ENCODE data around the gene IL20.

Gene IL20

DNA sequence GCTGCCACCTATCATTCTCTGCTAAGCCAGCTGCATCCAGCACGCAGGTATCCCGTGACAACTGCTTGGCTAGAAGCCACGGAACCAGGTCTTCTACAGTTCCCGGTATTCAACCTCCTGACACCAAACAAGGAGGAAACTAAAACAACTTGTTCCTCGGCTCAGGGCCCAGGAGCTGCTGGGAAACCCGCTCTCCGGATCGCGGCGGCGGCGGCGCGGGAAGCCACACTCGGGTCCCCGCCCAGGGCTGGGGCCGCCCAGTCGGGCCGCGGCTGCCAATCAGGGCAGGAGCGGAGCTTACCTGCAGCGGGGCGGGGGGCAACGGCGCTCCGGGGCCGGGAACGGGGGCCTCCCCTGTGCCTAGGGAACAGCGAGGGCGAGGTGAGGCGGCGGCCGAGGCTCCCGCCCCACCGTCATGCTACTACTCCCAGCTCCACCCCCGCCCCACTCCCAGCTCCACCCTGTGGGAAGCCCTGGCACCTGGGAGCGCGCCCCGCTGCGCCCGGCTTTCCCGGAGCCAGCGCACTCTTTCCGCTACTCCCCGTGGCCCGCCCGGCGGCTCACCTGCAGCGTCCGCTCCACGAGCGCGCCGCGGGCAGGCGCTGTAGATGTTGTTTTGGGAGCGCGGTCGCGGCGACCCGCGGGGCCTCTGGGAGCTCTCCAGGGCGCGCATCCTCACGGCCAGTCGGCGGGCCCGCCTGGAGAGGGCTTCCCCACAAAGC lies 43.9 kb downstream of the IL20 start:
- no peak for TF ChIP-seq EZH2phosphoT487 (IDR thresholded peaks at IDR 0.05; ENCODE audit: low read length)
- TF ChIP-seq, protein P1, sequence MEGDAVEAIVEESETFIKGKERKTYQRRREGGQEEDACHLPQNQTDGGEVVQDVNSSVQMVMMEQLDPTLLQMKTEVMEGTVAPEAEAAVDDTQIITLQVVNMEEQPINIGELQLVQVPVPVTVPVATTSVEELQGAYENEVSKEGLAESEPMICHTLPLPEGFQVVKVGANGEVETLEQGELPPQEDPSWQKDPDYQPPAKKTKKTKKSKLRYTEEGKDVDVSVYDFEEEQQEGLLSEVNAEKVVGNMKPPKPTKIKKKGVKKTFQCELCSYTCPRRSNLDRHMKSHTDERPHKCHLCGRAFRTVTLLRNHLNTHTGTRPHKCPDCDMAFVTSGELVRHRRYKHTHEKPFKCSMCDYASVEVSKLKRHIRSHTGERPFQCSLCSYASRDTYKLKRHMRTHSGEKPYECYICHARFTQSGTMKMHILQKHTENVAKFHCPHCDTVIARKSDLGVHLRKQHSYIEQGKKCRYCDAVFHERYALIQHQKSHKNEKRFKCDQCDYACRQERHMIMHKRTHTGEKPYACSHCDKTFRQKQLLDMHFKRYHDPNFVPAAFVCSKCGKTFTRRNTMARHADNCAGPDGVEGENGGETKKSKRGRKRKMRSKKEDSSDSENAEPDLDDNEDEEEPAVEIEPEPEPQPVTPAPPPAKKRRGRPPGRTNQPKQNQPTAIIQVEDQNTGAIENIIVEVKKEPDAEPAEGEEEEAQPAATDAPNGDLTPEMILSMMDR (IDR thresholded peaks at IDR 0.05; ENCODE audit: low read length) = no peak
- no peak for TF ChIP-seq EZH2 (optimal IDR thresholded peaks at IDR 0.05; ENCODE audit: low read depth, low read length)
- H3K27ac ChIP-seq (ENCODE audit: low read length) = no peak overlapping the region
- H3F3A ChIP-seq (ENCODE audit: insufficient read depth, low read length) = peaks cover 9% of the 10 kb centered on the region
- H3K9me3 ChIP-seq (replicated peaks; ENCODE audit: insufficient read depth, low read length) = no peaks in the 10 kb centered on the region
- H3K36me3 ChIP-seq (replicated peaks; ENCODE audit: insufficient read depth, low read length) = peaks cover 8% of the 10 kb centered on the region; the same call in 1 of the 2 replicates
- no peak overlapping the region for H3K4me3 ChIP-seq (ENCODE audit: low read length)
- no peak overlapping the region for H2AFZ ChIP-seq (ENCODE audit: low read length)
- no peak overlapping the region for H3K9ac ChIP-seq (ENCODE audit: low read length)
- no peak for DNase-seq
- H3K9me2 ChIP-seq (replicated peaks; ENCODE audit: insufficient read depth, low read length) = no peaks in the 10 kb centered on the region
- no peak overlapping the region for H3K4me2 ChIP-seq (ENCODE audit: low read depth, low read length)
- peaks cover 20% of the 10 kb centered on the region for H3K79me2 ChIP-seq (ENCODE audit: low read length)
- peaks cover 8% of the 10 kb centered on the region for H3K4me1 ChIP-seq (ENCODE audit: low read length)
- H4K20me1 ChIP-seq (ENCODE audit: insufficient read depth, low read length) = no peaks in the 10 kb centered on the region
- no peaks in the 10 kb centered on the region for H3K27me3 ChIP-seq (replicated peaks; ENCODE audit: insufficient read depth, low read length)

DNA sequence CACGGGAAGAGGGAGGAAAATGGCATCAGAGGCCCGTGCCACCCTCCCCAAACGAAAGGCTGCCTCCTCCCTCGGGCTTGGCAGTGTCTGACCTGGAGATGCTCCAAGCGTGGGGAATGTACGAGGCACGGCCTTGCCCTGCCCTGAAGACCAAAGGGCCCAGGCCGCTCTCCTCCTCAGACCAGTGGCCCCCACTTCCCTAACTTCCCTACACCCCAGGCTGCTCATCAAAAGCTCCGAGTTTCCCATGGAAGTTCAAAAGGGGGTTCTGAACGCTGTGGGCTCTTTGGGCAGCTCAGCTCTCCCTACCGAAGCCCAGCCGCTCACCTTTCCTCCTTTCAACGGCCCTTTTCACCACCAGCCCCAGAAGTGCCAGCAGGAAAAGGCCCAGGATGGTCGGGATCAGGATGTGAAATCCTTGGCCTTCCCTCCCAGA lies 44.5 kb downstream of the IL20 start:
- Histone ChIP-seq H3K4me1 (ENCODE audit: low read length) (peaks cover 8% of the 10 kb centered on the region), H3K79me2 (ENCODE audit: low read length) (peaks cover 25% of the 10 kb centered on the region), H3K27me3 (replicated peaks; ENCODE audit: insufficient read depth, low read length) (no peaks in the 10 kb centered on the region), H3K4me3 (ENCODE audit: low read length) (no peak overlapping the region), H3K9me2 (replicated peaks; ENCODE audit: insufficient read depth, low read length) (no peaks in the 10 kb centered on the region), H3K9ac (ENCODE audit: low read length) (no peak overlapping the region), H3F3A (ENCODE audit: insufficient read depth, low read length) (peaks cover 9% of the 10 kb centered on the region), H3K4me2 (ENCODE audit: low read depth, low read length) (no peak overlapping the region), H2AFZ (ENCODE audit: low read length) (no peak overlapping the region), H3K27ac (ENCODE audit: low read length) (no peak overlapping the region), H4K20me1 (ENCODE audit: insufficient read depth, low read length) (no peaks in the 10 kb centered on the region), H3K9me3 (replicated peaks; ENCODE audit: insufficient read depth, low read length) (no peaks in the 10 kb centered on the region), H3K36me3 (replicated peaks; ENCODE audit: insufficient read depth, low read length) (peaks cover 5% of the 10 kb centered on the region; the same call in 1 of the 2 replicates)
- no peak for TF ChIP-seq EZH2phosphoT487 (IDR thresholded peaks at IDR 0.05; ENCODE audit: low read length)
- TF ChIP-seq EZH2 (optimal IDR thresholded peaks at IDR 0.05; ENCODE audit: low read depth, low read length) = no peak
- TF ChIP-seq, protein P1 (IDR thresholded peaks at IDR 0.05; ENCODE audit: low read length) = no peak
- DNase-seq = no peak

DNA sequence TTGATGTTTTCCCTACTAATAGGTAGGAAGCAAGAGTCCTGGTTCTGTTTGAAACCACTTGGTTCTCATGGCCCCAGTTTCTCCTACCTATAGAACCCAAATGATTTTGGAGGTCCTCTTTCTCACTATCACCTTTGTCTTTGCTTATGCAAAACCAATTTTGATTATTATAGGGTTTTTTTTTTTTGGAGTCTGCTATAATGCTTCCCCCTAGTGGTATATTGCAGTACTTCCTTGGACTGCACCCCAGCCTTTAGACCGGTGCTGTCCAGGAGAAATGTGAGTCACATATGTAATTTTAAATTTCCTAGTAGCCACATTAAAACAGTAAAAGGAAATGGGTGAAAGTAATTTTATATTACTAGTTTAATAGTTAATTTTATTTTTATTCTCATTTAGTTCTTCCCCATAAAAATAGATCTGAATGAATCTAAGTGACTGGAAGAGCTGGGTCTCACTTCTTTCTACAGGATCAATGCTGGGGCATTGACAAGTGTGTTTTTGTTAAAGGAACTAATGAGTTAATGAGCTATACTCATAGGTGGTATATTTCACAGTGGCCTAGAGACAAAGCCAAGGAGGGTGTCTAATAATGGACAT lies 45.7 kb downstream of the IL20 start:
- H3K4me1 ChIP-seq (ENCODE audit: low read length) = peaks cover 8% of the 10 kb centered on the region

More for the DNA sequence above, 45.7 kb downstream of the IL20 start:
- H2AFZ ChIP-seq (ENCODE audit: low read length) = no peak overlapping the region
- H3K4me2 ChIP-seq (ENCODE audit: low read depth, low read length) = no peak overlapping the region
- no peak overlapping the region for H3K9ac ChIP-seq (ENCODE audit: low read length)
- H3K9me2 ChIP-seq (replicated peaks; ENCODE audit: insufficient read depth, low read length) = no peaks in the 10 kb centered on the region
- H3K36me3 ChIP-seq (replicated peaks; ENCODE audit: insufficient read depth, low read length) = peaks cover 5% of the 10 kb centered on the region; the same call in 1 of the 2 replicates
- H3K79me2 ChIP-seq (ENCODE audit: low read length) = peaks cover 38% of the 10 kb centered on the region
- H3K27ac ChIP-seq (ENCODE audit: low read length) = no peak overlapping the region
- TF ChIP-seq, protein P1 (IDR thresholded peaks at IDR 0.05; ENCODE audit: low read length) = peak; percentile 92
- TF ChIP-seq EZH2 (optimal IDR thresholded peaks at IDR 0.05; ENCODE audit: low read depth, low read length) = no peak
- TF ChIP-seq EZH2phosphoT487 (IDR thresholded peaks at IDR 0.05; ENCODE audit: low read length) = no peak
- H3K9me3 ChIP-seq (replicated peaks; ENCODE audit: insufficient read depth, low read length) = no peaks in the 10 kb centered on the region
- no peaks in the 10 kb centered on the region for H4K20me1 ChIP-seq (ENCODE audit: insufficient read depth, low read length)
- no peaks in the 10 kb centered on the region for H3K27me3 ChIP-seq (replicated peaks; ENCODE audit: insufficient read depth, low read length)
- H3F3A ChIP-seq (ENCODE audit: insufficient read depth, low read length) = peaks cover 9% of the 10 kb centered on the region
- H3K4me3 ChIP-seq (ENCODE audit: low read length) = no peak overlapping the region
- peak; percentile 42 for DNase-seq

All from MM.1S (cell line).